ENCODE results near the gene THSD4.
"Not testable (repeated sequence)": the region's sequence is repeated elsewhere in the genome, so short reads cannot be mapped to it uniquely, and the experiment has no call there.

THSD4 gene

GRCh38 chr15:71436854-71437253 is 321.6 kb downstream of the THSD4 start:
- no peak for DNase-seq (ENCODE audit: extremely low read depth, low read depth)
- TF ChIP-seq CTCF (IDR thresholded peaks at IDR 0.05; ENCODE audit: low read depth, low read length, missing control alignments), result no peak
- no peak overlapping the region for H3K4me3 ChIP-seq (replicated peaks; ENCODE audit: low read depth, low read length)

GRCh38 chr15:71437404-71437803 is 322.1 kb downstream of the THSD4 start:
- DNase-seq (ENCODE audit: extremely low read depth, low read depth), result no peak
- TF ChIP-seq CTCF (IDR thresholded peaks at IDR 0.05; ENCODE audit: low read depth, low read length, missing control alignments), result no peak
- H3K4me3 ChIP-seq (replicated peaks; ENCODE audit: low read depth, low read length), result no peak overlapping the region

- H3K4me3 ChIP-seq (replicated peaks; ENCODE audit: low read depth, low read length), result no peak overlapping the region
- no peak for DNase-seq (ENCODE audit: extremely low read depth, low read depth)
- no peak for TF ChIP-seq CTCF (IDR thresholded peaks at IDR 0.05; ENCODE audit: low read depth, low read length, missing control alignments)
Observed at GRCh38 chr15:71437919-71438318, 322.6 kb downstream of the THSD4 start.

- not testable (repeated sequence) for H3K4me3 ChIP-seq (replicated peaks; ENCODE audit: low read depth, low read length); DNase-seq (ENCODE audit: extremely low read depth, low read depth)
Observed at GRCh38 chr15:71439478-71439877, 324.2 kb downstream of the THSD4 start.

GRCh38 chr15:71440489-71441110 is 325.3 kb downstream of the THSD4 start:
- no peak overlapping the region for H3K4me3 ChIP-seq (replicated peaks; ENCODE audit: low read depth, low read length)
- DNase-seq (ENCODE audit: extremely low read depth, low read depth), result peak; percentile 58
- peak; percentile 27 for TF ChIP-seq CTCF (IDR thresholded peaks at IDR 0.05; ENCODE audit: low read depth, low read length, missing control alignments)

GRCh38 chr15:71443538-71443937 is 328.3 kb downstream of the THSD4 start:
- peak; percentile 30 for DNase-seq (ENCODE audit: extremely low read depth, low read depth)
- H3K4me3 ChIP-seq (replicated peaks; ENCODE audit: low read depth, low read length), result no peak overlapping the region
- TF ChIP-seq CTCF (IDR thresholded peaks at IDR 0.05; ENCODE audit: low read depth, low read length, missing control alignments), result peak; percentile 89

- H3K4me3 ChIP-seq (replicated peaks; ENCODE audit: low read depth, low read length), result no peak overlapping the region
- no peak for TF ChIP-seq CTCF (IDR thresholded peaks at IDR 0.05; ENCODE audit: low read depth, low read length, missing control alignments)
- DNase-seq (ENCODE audit: extremely low read depth, low read depth), result no peak
Observed at GRCh38 chr15:71444032-71444810, 328.9 kb downstream of the THSD4 start.
